Spinal cord (tissue), 10 donors: ENCODE measurements around the gene ARID2. TPM values are rescaled to one million over a fixed set of nuclear protein-coding genes. Genes with fewer than 3 reads are reported as not detected.
A peak's percentile ranks its signal among the peaks of the same experiment; 100 is the strongest.

Experiments used
- DNase-seq, 6 donors: peaks; one replicate each; pipeline versions ENCODE4 v3.0.0 to v3.0.0-alpha.2; 2013 to 2015; ENCODE audit warnings: low spot score in 6 of 6, low read depth in 4 of 6
- H3K27ac ChIP-seq: one replicate; pipeline ENCODE4 v1.5.1; 2013; ENCODE audit warnings: low read depth, low read length, control low read depth
- H3K27me3 ChIP-seq: one replicate; pipeline ENCODE4 v1.6.1; 2013; ENCODE audit warnings: low read length; ENCODE audit not compliant: control insufficient read depth, insufficient read depth
- H3K36me3 ChIP-seq: one replicate; pipeline ENCODE4 v1.6.1; 2013; ENCODE audit warnings: low read length; ENCODE audit not compliant: control insufficient read depth, insufficient read depth
- H3K4me1 ChIP-seq: one replicate; pipeline ENCODE4 v1.6.1; 2013; ENCODE audit warnings: low read length; ENCODE audit not compliant: control insufficient read depth, insufficient read depth
- H3K4me3 ChIP-seq: one replicate; pipeline ENCODE4 v1.5.1; 2013; ENCODE audit warnings: low read depth, low read length, control low read depth
- H3K9me3 ChIP-seq: one replicate; pipeline ENCODE4 v1.6.1; 2013; ENCODE audit warnings: low read length; ENCODE audit not compliant: control insufficient read depth, insufficient read depth
- WGBS: methylation state at CpG from one replicate; pipeline ENCODE4 v1.1.5; 2013; ENCODE audit warnings: missing lambda C conversion rate; ENCODE audit not compliant: insufficient coverage; 5-methylcytosine and 5-hydroxymethylcytosine counted together
- polyA plus RNA-seq, 2 donors: library from polyadenylated mRNA; unstranded; fragments of 120-200 nt; gene quantifications; one replicate each; pipeline ENCODE4 v1.2.1, GENCODE V29; 2013; ENCODE audit not compliant: insufficient read length in 2 of 2
- total RNA-seq, 2 donors: library from RNA; depleted of rRNA in 1 of 2; stranded (reverse); fragments of 120-200 nt in 1 of 2; fragments of >200 nt in 1 of 2; gene quantifications; one replicate each; pipeline versions ENCODE4 v1.2.3 to v1.2.4, GENCODE V29; 2013 to 2014
- donor health status: healthy.

Gene ARID2
- total and polyA plus RNA-seq, 4 donors = 16.3 to 53.2 (median 27.5) TPM

DNA sequence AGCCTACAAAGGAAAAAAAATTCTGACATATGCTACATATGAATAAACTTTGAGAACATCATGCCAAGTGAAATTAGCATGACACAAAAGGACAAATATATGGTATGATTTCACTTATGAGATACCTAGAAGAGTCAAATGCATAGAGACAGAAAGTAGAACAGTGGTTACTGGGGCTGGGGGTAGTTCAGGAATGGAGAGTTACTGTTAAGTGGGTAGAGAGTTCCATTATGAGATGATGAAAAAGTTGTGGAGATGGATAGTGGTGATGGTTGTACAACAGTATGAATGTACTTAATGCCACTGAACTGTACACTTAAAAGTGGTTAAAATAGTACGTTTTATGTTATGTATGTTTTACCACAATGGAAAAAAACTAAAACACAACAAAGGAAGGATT lies 168.6 kb downstream of the ARID2 start:
- H3K27me3 ChIP-seq = no peaks in the 10 kb centered on the region

DNA sequence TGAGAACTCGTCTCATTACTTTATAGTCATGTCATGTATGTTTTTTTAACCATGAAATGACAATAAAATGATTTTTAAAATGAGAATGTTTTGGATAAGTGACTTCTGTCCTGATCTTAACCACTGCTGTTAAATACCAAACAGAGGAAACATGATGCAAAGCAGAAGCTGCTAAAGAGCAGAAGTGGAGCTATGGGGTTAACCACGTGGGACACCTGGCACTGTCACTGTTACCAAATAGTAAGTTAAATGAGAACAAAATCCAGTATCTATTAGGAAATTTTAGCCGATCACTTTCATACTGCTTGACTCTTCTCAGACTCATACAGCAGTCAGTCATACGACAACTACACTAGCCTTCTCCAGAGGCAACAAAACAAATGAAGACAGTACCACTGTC lies 178.4 kb downstream of the ARID2 start:
- DNase-seq = no peak
- no peak overlapping the region for H3K4me3 ChIP-seq
- no peaks in the 10 kb centered on the region for H3K4me1 ChIP-seq
- no peaks in the 10 kb centered on the region for H3K27me3 ChIP-seq
- no peak overlapping the region for H3K27ac ChIP-seq
- WGBS = 92% methylated on average over 2 of the region's 4 CpGs
- H3K36me3 ChIP-seq = no peaks in the 10 kb centered on the region
- H3K9me3 ChIP-seq = no peaks in the 10 kb centered on the region

More for the DNA sequence above, 168.6 kb downstream of the ARID2 start:
- H3K9me3 ChIP-seq = no peaks in the 10 kb centered on the region
- WGBS = no CpG with 5 or more reads among the region's 1 CpG
- no peak for DNase-seq
- H3K4me3 ChIP-seq = no peak overlapping the region
- no peak overlapping the region for H3K27ac ChIP-seq
- peaks cover 8% of the 10 kb centered on the region for H3K36me3 ChIP-seq
- H3K4me1 ChIP-seq = no peaks in the 10 kb centered on the region

DNA sequence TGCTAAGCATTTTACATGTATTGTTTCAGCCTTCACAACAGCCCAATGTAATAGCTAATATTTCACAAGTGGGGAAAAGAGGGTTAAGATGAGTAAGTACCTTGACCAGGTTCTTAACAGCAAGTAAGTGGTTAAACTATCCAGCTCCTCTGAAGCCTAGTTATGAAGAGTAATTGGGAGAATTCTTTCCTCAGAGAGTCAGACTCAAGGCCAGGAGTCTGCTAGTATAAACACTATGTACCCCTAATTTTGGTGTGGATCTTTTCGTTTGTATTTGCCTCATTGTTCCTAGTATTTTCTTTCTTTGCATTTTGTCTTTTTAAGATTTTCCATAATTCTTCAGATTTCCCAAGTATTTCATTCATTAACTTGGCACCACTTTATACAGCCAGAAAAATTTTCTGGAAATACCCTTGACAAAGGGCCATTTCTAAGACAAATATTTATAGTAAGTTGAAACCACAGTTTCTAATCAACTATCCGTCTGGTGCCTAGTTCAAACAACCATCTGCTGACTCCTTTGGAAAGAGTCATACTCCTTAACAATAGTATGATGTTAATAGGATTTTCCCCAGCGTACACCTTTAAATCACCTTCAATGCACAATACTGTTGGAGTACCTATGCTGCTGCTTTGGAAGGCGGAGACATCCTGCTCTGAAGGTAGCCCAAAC lies 179.7 kb downstream of the ARID2 start:
- DNase-seq = no peak
- Histone ChIP-seq H3K27me3 (no peaks in the 10 kb centered on the region), H3K36me3 (no peaks in the 10 kb centered on the region), H3K4me1 (no peaks in the 10 kb centered on the region), H3K27ac (no peak overlapping the region), H3K4me3 (no peak overlapping the region), H3K9me3 (no peaks in the 10 kb centered on the region)
- no CpG with 5 or more reads among the region's 4 CpGs for WGBS

DNA sequence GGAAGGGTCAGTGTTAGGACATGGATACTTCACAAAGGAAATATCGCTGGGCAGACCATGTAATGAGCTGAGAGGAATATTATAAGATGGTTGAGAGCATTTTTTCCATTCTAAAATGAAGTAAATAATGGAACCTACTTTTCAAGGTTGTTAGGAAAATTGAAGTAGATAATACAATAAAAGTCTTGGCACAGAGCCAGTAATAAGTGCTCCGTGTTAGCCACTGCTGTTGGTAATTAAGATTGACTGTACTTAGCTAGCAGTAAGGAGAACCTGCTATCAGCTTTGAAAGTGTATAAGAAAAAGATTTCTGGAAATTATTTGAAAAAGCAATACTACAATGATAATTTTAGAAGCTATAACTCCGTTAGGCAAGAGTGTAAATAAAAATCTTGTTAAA lies 183.3 kb downstream of the ARID2 start:
- no peak overlapping the region for H3K4me3 ChIP-seq
- 100% methylated on average over 1 of the region's 3 CpGs for WGBS
- H3K36me3 ChIP-seq = no peaks in the 10 kb centered on the region
- no peak overlapping the region for H3K27ac ChIP-seq
- no peaks in the 10 kb centered on the region for H3K4me1 ChIP-seq
- H3K9me3 ChIP-seq = no peaks in the 10 kb centered on the region
- peak in 1 of 6 donors; percentile 34 for DNase-seq
- no peaks in the 10 kb centered on the region for H3K27me3 ChIP-seq

DNA sequence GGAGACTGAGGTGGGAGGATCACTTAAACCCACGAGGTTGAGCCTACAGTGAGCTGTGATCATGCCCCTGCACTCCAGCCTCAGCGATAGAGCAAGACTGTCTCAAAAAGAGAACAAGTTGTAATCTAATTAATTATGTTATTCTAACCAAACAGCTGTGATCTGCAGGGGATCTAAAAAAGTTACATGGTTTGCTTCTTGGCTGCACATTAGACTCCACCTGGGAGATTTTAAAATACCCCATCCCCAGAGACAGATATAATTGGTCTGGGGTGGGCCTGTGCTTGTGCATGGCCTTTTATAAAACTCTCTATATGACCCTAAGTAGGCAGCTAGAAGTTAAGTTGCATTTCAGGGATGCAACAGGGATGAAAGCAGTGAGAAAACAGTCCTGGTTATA lies 184.1 kb downstream of the ARID2 start:
- Histone ChIP-seq H3K36me3 (peaks cover 5% of the 10 kb centered on the region), H3K9me3 (no peaks in the 10 kb centered on the region), H3K4me3 (no peak overlapping the region), H3K4me1 (no peaks in the 10 kb centered on the region), H3K27ac (no peak overlapping the region), H3K27me3 (no peaks in the 10 kb centered on the region)
- no peak for DNase-seq
- WGBS = no CpG with 5 or more reads among the region's 2 CpGs

DNA sequence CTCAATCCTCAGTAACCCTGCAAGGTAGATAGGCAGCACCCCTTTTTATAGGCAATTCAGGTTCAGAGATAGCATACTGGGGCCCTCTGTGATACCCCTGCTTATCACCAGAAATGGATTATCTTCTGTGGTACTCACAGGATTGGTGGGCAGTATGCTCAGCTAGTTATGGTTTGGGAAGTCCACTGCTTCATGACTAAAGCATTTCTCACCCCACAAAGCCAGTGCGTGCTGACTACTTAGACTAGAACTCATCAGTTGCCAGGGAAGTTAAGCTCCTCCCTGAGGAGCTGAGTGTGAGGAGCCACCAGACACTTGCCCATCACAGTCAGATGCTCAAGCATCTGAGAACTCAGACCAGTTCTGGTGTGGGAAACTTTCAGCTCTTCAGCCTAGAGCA lies 184.6 kb downstream of the ARID2 start:
- peaks cover 5% of the 10 kb centered on the region for H3K36me3 ChIP-seq
- DNase-seq = no peak
- H3K9me3 ChIP-seq = no peaks in the 10 kb centered on the region
- no peak overlapping the region for H3K27ac ChIP-seq
- no CpG with 5 or more reads among the region's 1 CpG for WGBS
- H3K27me3 ChIP-seq = no peaks in the 10 kb centered on the region
- H3K4me3 ChIP-seq = no peak overlapping the region
- no peaks in the 10 kb centered on the region for H3K4me1 ChIP-seq

DNA sequence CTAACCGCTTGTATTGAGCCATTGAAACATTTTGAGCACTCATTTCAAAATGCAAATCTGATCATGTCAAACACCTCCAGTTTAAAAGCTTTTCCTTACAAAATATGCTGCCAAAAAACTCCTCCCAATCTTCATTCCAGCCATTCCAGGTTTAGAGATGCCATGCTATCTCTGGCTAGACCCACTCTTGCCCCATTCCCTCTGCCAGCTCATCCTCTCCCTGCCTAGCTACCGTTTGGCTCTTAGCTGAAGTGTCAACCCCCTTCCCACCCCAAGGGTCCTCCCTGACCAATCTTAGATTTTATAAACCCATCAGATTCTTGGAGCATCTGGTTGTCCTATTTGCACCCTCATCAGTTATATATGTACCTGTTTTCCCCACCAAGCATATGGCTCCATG lies 185.9 kb downstream of the ARID2 start:
- Histone ChIP-seq H3K27me3 (no peaks in the 10 kb centered on the region), H3K4me1 (no peaks in the 10 kb centered on the region), H3K4me3 (no peak overlapping the region), H3K27ac (no peak overlapping the region), H3K9me3 (no peaks in the 10 kb centered on the region), H3K36me3 (peaks cover 5% of the 10 kb centered on the region)
- WGBS = 97% methylated on average over 2 of the region's 2 CpGs
- no peak for DNase-seq

DNA sequence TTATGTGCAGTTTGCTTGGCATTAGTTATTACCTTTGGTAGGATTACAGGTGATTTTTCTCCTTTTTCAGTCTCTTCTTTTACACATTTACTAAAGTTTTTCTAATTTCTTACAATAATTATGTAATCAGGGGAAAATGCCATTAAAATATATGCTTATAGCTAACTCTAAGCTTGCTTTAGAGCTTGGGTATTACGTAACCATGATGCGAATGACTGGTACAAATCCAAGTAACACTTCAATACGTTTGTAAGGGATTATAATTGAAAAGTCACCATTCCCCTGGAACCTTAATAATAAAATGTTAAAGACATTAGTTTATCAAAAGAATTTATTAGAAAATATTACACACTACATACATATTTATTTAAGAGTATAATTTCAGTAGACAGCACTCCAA lies 189.3 kb downstream of the ARID2 start:
- H3K36me3 ChIP-seq = peaks cover 7% of the 10 kb centered on the region
- no CpG with 5 or more reads among the region's 3 CpGs for WGBS

DNA sequence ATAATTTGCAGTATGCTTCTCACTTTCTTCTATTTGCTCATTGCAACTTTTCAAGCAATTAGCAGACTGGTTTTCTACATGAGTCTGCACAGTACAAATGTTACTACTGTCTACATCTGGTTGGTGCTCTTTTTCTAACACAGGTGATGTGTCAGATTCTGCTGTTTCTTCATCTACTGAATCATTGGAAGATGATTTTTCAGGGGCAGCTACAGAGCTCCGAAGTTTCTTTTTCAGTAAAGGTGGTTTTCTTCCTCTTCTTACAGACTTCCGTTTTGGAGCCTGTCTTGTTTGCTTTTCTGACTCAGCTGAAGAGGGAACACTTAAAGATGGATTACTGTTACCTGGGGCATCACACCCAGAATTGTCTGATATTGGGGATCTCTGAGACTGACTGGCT lies 198.8 kb downstream of the ARID2 start:
- no peak overlapping the region for H3K27ac ChIP-seq
- no CpG with 5 or more reads among the region's 2 CpGs for WGBS
- DNase-seq = no peak
- peaks cover 17% of the 10 kb centered on the region for H3K36me3 ChIP-seq
- H3K27me3 ChIP-seq = no peaks in the 10 kb centered on the region
- no peaks in the 10 kb centered on the region for H3K9me3 ChIP-seq
- no peaks in the 10 kb centered on the region for H3K4me1 ChIP-seq
- no peak overlapping the region for H3K4me3 ChIP-seq

More for the DNA sequence above, 189.3 kb downstream of the ARID2 start:
- DNase-seq = no peak
- H3K27ac ChIP-seq = no peak overlapping the region
- H3K4me3 ChIP-seq = no peak overlapping the region
- no peaks in the 10 kb centered on the region for H3K4me1 ChIP-seq
- no peaks in the 10 kb centered on the region for H3K27me3 ChIP-seq
- H3K9me3 ChIP-seq = no peaks in the 10 kb centered on the region

DNA sequence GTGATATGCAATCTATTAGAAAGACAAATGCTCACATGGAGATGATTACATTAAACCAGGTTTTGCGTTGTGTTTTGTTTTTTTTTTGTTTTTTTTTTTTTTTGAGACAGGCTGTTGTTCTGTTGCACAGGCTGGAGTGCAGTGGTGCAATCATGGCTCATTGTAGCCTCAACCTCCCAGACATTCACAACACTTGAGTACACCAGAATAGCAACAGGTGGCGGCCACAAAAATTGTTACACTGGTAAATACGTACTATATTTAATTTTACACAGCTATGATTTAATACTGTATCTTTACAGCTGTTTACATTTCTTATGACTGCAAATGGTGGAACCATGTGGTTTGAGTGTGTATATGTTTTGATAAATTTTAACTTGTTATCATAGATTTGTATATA lies 200.9 kb downstream of the ARID2 start:
- no CpG with 5 or more reads among the region's 3 CpGs for WGBS
- peaks cover 9% of the 10 kb centered on the region for H3K36me3 ChIP-seq
- H3K27me3 ChIP-seq = no peaks in the 10 kb centered on the region

More for the DNA sequence above, 200.9 kb downstream of the ARID2 start:
- Histone ChIP-seq H3K4me1 (no peaks in the 10 kb centered on the region), H3K4me3 (no peak overlapping the region), H3K9me3 (no peaks in the 10 kb centered on the region), H3K27ac (no peak overlapping the region)
- DNase-seq = no peak
